HCT116 (cell line): Measurements from ENCODE around the gene RBCK1. TPM values are rescaled to one million over a fixed set of nuclear protein-coding genes. Genes with fewer than 3 reads are reported as not detected.

ENCODE experiments used
- ATAC-seq: fragments of 200-7000 bp; cut with Tn5 transposase; 2 replicates; pipeline ENCODE4 v1.9.1; 2020; ENCODE audit warnings: mild to moderate bottlenecking, moderate library complexity
- BruUV-seq: library from RNA; stranded (reverse); fragments of 400-500 nt; replicated peaks from 2 replicates; lab custom pipeline; 2021; lab: Mats Ljungman, UMichigan
- CTCF ChIA-PET: fragments of 300-600 bp; sonication (Branson Sonifier 250); formaldehyde crosslinking; loops from one replicate; lab custom pipeline; 2021; ENCODE audit warnings: antibody characterized with exemption; lab: Charles Lee
- POLR2A ChIA-PET: fragments of 300-600, 350-600 bp; sonication (Branson Sonifier 250); formaldehyde crosslinking; loops from one replicate; lab custom pipeline; 2021; ENCODE audit warnings: antibody characterized with exemption; lab: Charles Lee
- RAD21 ChIA-PET, 2 experiments: fragments of 300-600 bp; sonication (Branson Sonifier 250); formaldehyde crosslinking; loops; one replicate each; lab custom pipeline; 2023; ENCODE audit warnings: low total read pairs in 2 of 2; ENCODE audit not compliant: uncharacterized antibody in 2 of 2, unreplicated experiment in 2 of 2, low non-redundant PET in 1 of 2; lab: Charles Lee
- DNase-seq: peaks from one replicate; pipeline ENCODE4 v3.0.0-alpha.2; 2010; ENCODE audit warnings: low read depth, low spot score
- H2AFZ ChIP-seq: fragments of 200-600 bp; shearing (Covaris generic), sonication (generic); 2 replicates; pipeline ENCODE4 v1.6.1; 2017; ENCODE audit warnings: low read depth, mixed run types, mixed read lengths, antibody characterized with exemption, low read length; ENCODE audit not compliant: poor library complexity, severe bottlenecking
- H3K27ac ChIP-seq: 2 replicates; pipeline ENCODE4 v1.5.1; 2012; ENCODE audit warnings: low read depth, low read length
- H3K27me3 ChIP-seq: fragments of 200-600 bp; sonication (generic); 2 replicates; pipeline ENCODE4 v1.6.1; 2016; ENCODE audit warnings: mixed run types, low read length, mixed read lengths; ENCODE audit not compliant: insufficient read depth
- H3K36me3 ChIP-seq, 2 experiments: fragments of 200-500 bp in 1 of 2; fragments of 200-600 bp in 1 of 2; sonication (Bioruptor generic) in 1 of 2; sonication (generic) in 1 of 2; 2 replicates each; pipeline versions ENCODE4 v1.5.1 to v1.6.1; 2014 to 2016; ENCODE audit warnings: low read length in 2 of 2, inconsistent platforms in 1 of 2, mixed read lengths in 1 of 2, mixed run types in 1 of 2; ENCODE audit not compliant: insufficient read depth in 2 of 2, control insufficient read depth in 1 of 2
- H3K4me1 ChIP-seq, 2 experiments: fragments of 200-600 bp in 1 of 2; sonication (generic) in 1 of 2; 2 replicates each; pipeline versions ENCODE4 v1.5.1 to v1.6.1; 2012 to 2017; ENCODE audit warnings: low read length in 2 of 2, inconsistent platforms in 1 of 2, mild to moderate bottlenecking in 1 of 2, mixed read lengths in 1 of 2, mixed run types in 1 of 2, moderate library complexity in 1 of 2; ENCODE audit not compliant: insufficient read depth in 2 of 2, control insufficient read depth in 1 of 2
- H3K4me2 ChIP-seq: fragments of 200-600 bp; sonication (generic); 2 replicates; pipeline ENCODE4 v1.6.1; 2017; ENCODE audit warnings: mixed run types, low read length, mixed read lengths
- H3K4me3 ChIP-seq, 2 experiments: fragments of 200-600 bp in 1 of 2; sonication (generic) in 1 of 2; replicated peaks in 1 of 2; 2 replicates each; pipeline ENCODE4 v1.5.1; 2011 to 2016; ENCODE audit warnings: low read length in 2 of 2, control low read depth in 1 of 2, low read depth in 1 of 2, mild to moderate bottlenecking in 1 of 2, mixed read lengths in 1 of 2, mixed run types in 1 of 2
- H3K79me2 ChIP-seq: fragments of 200-600 bp; sonication (generic); 2 replicates; pipeline ENCODE4 v1.6.1; 2017; ENCODE audit warnings: mild to moderate bottlenecking, mixed run types, low read length, moderate library complexity, mixed read lengths; ENCODE audit not compliant: insufficient read depth
- H3K9ac ChIP-seq: fragments of 200-600 bp; sonication (generic); 2 replicates; pipeline ENCODE4 v1.6.1; 2016; ENCODE audit warnings: low read length, mixed read lengths
- H3K9me2 ChIP-seq: fragments of 200-600 bp; sonication (generic), shearing (Covaris generic); 2 replicates; pipeline ENCODE4 v1.6.1; 2017; ENCODE audit warnings: mixed run types, mild to moderate bottlenecking, moderate library complexity; ENCODE audit not compliant: insufficient read depth
- H3K9me3 ChIP-seq, 2 experiments: fragments of 200-500 bp in 1 of 2; fragments of 200-600 bp in 1 of 2; sonication (Bioruptor generic) in 1 of 2; sonication (generic) in 1 of 2; 2 replicates each; pipeline ENCODE4 v1.6.1; 2014 to 2017; ENCODE audit warnings: low read length in 2 of 2, mixed read lengths in 2 of 2, inconsistent platforms in 1 of 2, low read depth in 1 of 2, mild to moderate bottlenecking in 1 of 2, mixed run types in 1 of 2, moderate library complexity in 1 of 2; ENCODE audit not compliant: control insufficient read depth in 1 of 2, insufficient read depth in 1 of 2
- H4K20me1 ChIP-seq: fragments of 200-600 bp; sonication (generic), shearing (Covaris generic); 2 replicates; pipeline ENCODE4 v1.6.1; 2017; ENCODE audit warnings: mixed run types, mild to moderate bottlenecking, moderate library complexity; ENCODE audit not compliant: insufficient read depth
- CEBPB ChIP-seq: IDR thresholded peaks from 2 replicates; pipeline ENCODE4 v1.6.1; 2012; ENCODE audit warnings: low read depth
- EZH2 ChIP-seq: fragments of 200-600 bp; sonication (generic); IDR thresholded peaks from 2 replicates; pipeline ENCODE4 v1.6.1; 2017; ENCODE audit warnings: antibody characterized with exemption, mixed run types
- POLR2AphosphoS5 ChIP-seq: IDR thresholded peaks from 2 replicates; pipeline ENCODE4 v1.6.1; 2011; ENCODE audit warnings: mild to moderate bottlenecking, low read depth, low read length, moderate library complexity
- SRF ChIP-seq: IDR thresholded peaks from 2 replicates; pipeline ENCODE4 v1.6.1; 2012; ENCODE audit warnings: low read depth
- intact Hi-C: fragments of 100-400 bp; cut with micrococcal nuclease; formaldehyde crosslinking; loops from 2 replicates; pipeline ENCODE4 v1.10.0; 2022
- total RNA-seq: library from RNA; stranded (reverse); gene quantifications from one replicate; pipeline ENCODE4 v1.2.1, GENCODE V29; 2021; ENCODE audit not compliant: unreplicated experiment
- TF ChIP-seq, protein P1 (sequence below): IDR thresholded peaks from 2 replicates; pipeline ENCODE4 v1.6.1; 2011; ENCODE audit warnings: mild to moderate bottlenecking, low read length, moderate library complexity; ENCODE audit not compliant: insufficient replicate concordance; ENCODE audit errors: extremely low read depth

RBCK1 gene
- total RNA-seq, 1 experiment from 2014 or later: 180 TPM

DNA sequence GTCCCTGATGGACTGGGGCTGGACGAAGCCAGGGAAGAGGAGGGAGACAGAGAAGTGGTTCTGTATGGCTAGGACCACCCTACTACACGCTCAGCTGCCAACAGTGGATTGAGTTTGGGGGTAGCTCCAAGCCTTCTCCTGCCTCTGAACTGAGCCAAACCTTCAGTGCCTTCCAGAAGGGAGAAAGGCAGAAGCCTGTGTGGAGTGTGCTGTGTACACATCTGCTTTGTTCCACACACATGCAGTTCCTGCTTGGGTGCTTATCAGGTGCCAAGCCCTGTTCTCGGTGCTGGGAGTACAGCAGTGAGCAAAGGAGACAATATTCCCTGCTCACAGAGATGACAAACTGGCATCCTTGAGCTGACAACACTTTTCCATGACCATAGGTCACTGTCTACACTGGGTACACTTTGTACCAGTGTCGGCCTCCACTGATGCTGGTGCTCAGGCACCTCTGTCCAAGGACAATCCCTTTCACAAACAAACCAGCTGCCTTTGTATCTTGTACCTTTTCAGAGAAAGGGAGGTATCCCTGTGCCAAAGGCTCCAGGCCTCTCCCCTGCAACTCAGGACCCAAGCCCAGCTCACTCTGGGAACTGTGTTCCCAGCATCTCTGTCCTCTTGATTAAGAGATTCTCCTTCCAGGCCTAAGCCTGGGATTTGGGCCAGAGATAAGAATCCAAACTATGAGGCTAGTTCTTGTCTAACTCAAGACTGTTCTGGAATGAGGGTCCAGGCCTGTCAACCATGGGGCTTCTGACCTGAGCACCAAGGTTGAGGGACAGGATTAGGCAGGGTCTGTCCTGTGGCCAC is 11.3 kb upstream of the RBCK1 start (continued):
- TF ChIP-seq, protein P1, sequence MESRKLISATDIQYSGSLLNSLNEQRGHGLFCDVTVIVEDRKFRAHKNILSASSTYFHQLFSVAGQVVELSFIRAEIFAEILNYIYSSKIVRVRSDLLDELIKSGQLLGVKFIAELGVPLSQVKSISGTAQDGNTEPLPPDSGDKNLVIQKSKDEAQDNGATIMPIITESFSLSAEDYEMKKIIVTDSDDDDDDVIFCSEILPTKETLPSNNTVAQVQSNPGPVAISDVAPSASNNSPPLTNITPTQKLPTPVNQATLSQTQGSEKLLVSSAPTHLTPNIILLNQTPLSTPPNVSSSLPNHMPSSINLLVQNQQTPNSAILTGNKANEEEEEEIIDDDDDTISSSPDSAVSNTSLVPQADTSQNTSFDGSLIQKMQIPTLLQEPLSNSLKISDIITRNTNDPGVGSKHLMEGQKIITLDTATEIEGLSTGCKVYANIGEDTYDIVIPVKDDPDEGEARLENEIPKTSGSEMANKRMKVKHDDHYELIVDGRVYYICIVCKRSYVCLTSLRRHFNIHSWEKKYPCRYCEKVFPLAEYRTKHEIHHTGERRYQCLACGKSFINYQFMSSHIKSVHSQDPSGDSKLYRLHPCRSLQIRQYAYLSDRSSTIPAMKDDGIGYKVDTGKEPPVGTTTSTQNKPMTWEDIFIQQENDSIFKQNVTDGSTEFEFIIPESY: no peak

DNA sequence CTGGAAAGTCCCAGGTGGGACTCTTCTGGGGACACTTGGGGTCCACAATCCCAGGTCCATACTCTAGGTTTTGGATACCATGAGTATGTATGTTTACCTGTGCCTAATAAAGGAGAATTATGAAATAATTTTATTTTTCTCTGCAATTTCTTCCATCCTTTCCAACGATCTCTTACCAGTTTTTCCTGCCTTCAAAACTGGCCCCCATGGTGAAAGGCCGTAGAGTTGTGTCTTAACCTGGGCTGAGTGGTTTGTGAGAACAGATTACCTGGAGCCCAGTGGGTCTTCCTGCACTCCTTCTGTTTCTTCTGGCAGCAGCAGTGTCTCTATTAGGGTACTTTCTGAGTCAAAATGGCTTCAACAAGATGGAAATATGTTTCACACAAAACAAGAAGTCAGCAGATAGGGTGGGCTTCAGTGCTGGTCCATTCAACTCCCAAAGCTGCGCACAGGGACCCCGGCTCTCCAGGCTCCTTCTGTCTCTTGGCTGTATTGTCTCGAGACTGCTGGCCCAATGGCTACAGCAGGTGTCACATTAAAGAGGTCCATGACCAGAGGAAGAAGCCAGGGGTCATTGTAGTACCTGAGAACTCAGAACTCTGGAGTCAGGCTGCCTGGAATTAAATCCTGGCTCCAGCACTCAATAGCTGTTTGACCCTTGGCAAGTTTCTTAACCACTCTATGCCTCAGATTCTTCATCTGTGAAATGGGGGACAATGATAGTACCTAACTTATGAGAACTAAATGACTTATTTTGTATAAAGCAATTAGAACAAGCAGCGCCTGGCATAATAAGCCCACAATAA is 10.5 kb upstream of the RBCK1 start:
- H3K9me3 ChIP-seq: no peaks in the 10 kb centered on the region
- TF ChIP-seq SRF (no peak), CEBPB (peak; percentile 11; the same call in 1 of the 2 replicates), EZH2 (no peak), POLR2AphosphoS5 (peak; percentile 24; the same call in 1 of the 2 replicates)
- POLR2A ChIA-PET: interaction anchor here (1.9 to 19.5 kb wide), 2 partner anchors 8 to 24 kb away, joined by 5 to 639 read pairs; partner anchors contain the start of gene TRIB3
- no peak overlapping the region for H3K9ac ChIP-seq
- RAD21 ChIA-PET: no interaction called here
- no peak for ATAC-seq
- H3K36me3 ChIP-seq: peaks cover 21 to 37% of the 10 kb centered on the region in 2 experiments
- H3K27ac ChIP-seq: no peak overlapping the region
- DNase-seq: no peak
- H3K79me2 ChIP-seq: no peaks in the 10 kb centered on the region
- no peak overlapping the region for H3K4me2 ChIP-seq
- CTCF ChIA-PET: interaction anchor here (1.3 kb wide), 1 partner anchor 34 kb away, joined by 4 read pairs; no protein-coding TSS in a partner anchor
- H3K27me3 ChIP-seq: no peaks in the 10 kb centered on the region
- H3K4me1 ChIP-seq: peaks cover 16 to 26% of the 10 kb centered on the region in 2 experiments
- BruUV-seq: no TSS peak
- intact Hi-C loops: no loop called here
- no peak overlapping the region for H3K4me3 ChIP-seq
- no peak overlapping the region for H2AFZ ChIP-seq
- no peaks in the 10 kb centered on the region for H4K20me1 ChIP-seq
- no peaks in the 10 kb centered on the region for H3K9me2 ChIP-seq
